ENCODE data around the gene WDR87. TPM values are rescaled to one million over a fixed set of nuclear protein-coding genes. Genes with fewer than 3 reads are reported as not detected.

The WDR87 gene
- total and polyA plus RNA-seq, 2 of the 4 experiments (the other 2 are of a cell fraction), result not detected

- H3K9me1 ChIP-seq (ENCODE audit: insufficient read depth, low read length), result peaks cover 5% of the 10 kb centered on the region
Observed at GRCh38 chr19:37947778-37948177, 41.4 kb upstream of the WDR87 start.

More at GRCh38 chr19:37947778-37948177, 41.4 kb upstream of the WDR87 start:
- Histone ChIP-seq H3K36me3 (ENCODE audit: control insufficient read depth, insufficient read depth, low read length) (peaks cover 2% of the 10 kb centered on the region; the same call in 1 of the 2 replicates), H3K4me1 (ENCODE audit: control insufficient read depth, insufficient read depth, low read length) (no peaks in the 10 kb centered on the region), H4K8ac (ENCODE audit: low read depth in 2 of 2, low read length in 2 of 2) (no peak overlapping the region), H3K9ac (ENCODE audit: low read depth, low read length) (no peak overlapping the region), H3K14ac (replicated peaks; ENCODE audit: low read depth, low read length) (no peak overlapping the region), H4K91ac (ENCODE audit: insufficient read depth, low read depth, low read length) (no peak overlapping the region), H4K5ac (ENCODE audit: low read depth, low read length) (no peak overlapping the region), H3K27ac (ENCODE audit: insufficient read depth, low read length) (no peak overlapping the region), H3K79me1 (ENCODE audit: low read depth in 1 of 2, low read length in 2 of 2) (peaks cover 48 to 83% of the 10 kb centered on the region in 2 experiments), H2BK5ac (ENCODE audit: low read depth, low read length, poor library complexity, severe bottlenecking) (no peak overlapping the region), H3K18ac (ENCODE audit: low read depth, low read length) (no peak overlapping the region), H2AFZ (replicated peaks; ENCODE audit: low read length, poor library complexity) (no peak overlapping the region), H3K4ac (ENCODE audit: low read depth, low read length) (no peak overlapping the region), H3K27me3 (ENCODE audit: control insufficient read depth, insufficient read depth, low read length) (no peaks in the 10 kb centered on the region), H2AK9ac (replicated peaks; ENCODE audit: low read depth, low read length, poor library complexity) (no peak overlapping the region), H2BK120ac (ENCODE audit: low read depth, low read length) (no peak overlapping the region), H2BK15ac (ENCODE audit: low read depth, low read length) (no peak overlapping the region), H3K56ac (ENCODE audit: extremely low read depth, insufficient read depth, low read length) (no peak overlapping the region), H3K4me2 (ENCODE audit: low read depth, low read length) (no peak overlapping the region), H4K20me1 (ENCODE audit: insufficient read depth, low read length) (peaks cover 9% of the 10 kb centered on the region), H3K23ac (ENCODE audit: low read depth, low read length) (no peak overlapping the region), H2AK5ac (ENCODE audit: low read depth, low read length) (no peak overlapping the region), H3K9me3 (ENCODE audit: control insufficient read depth, insufficient read depth, low read length) (no peaks in the 10 kb centered on the region), H2BK20ac (ENCODE audit: low read depth, low read length) (no peak overlapping the region), H3K4me3 (ENCODE audit: insufficient read depth, low read depth, low read length) (no peak overlapping the region)
- ChIA-PET POLR2A (ENCODE audit: unreplicated experiment) (no interaction called here), CTCF (no interaction called here)
- ATAC-seq (ENCODE audit: low read depth), result no peak
- no TSS peak for BruUV-seq (replicated peaks)
- TF ChIP-seq RCOR1 (IDR thresholded peaks at IDR 0.05; ENCODE audit: insufficient replicate concordance, low read length), result no peak
- TF ChIP-seq CTCF (conservative IDR thresholded peaks at IDR 0.05; ENCODE audit: low read depth, low read length), result no peak
- TF ChIP-seq CHD1 (IDR thresholded peaks at IDR 0.05; ENCODE audit: low read depth, low read length), result no peak
- intact Hi-C loops (cut with micrococcal nuclease), result no loop called here
- no peak for DNase-seq
- dilution Hi-C loops (cut with HindIII; ENCODE audit: low sequenced_read_pairs, unreplicated experiment), result no loop called here
- in situ Hi-C loops (cut with MboI; ENCODE audit: low sequenced_read_pairs), result no loop called here
- WGBS, 2 experiments (ENCODE audit: extremely low coverage in 2 of 2, insufficient read length in 1 of 2), result 71% methylated on average over 4 of the region's 5 CpGs; no CpG with 5 or more reads in 1 of the 2 experiments

All from IMR-90 (cell line).